GM18505 (cell line): ENCODE measurements around the gene ATP4B.

ENCODE experiments used
- ATAC-seq: cut with Tn5 transposase; IDR thresholded peaks from one replicate; pipeline ENCODE4 v1.9.1; 2021; ENCODE audit not compliant: unreplicated experiment
- POLR2A ChIP-seq: IDR thresholded peaks from 4 replicates; pipeline ENCODE4 v1.6.1; 2011; ENCODE audit warnings: borderline replicate concordance; ENCODE audit not compliant: insufficient read depth, insufficient read length; ENCODE audit errors: extremely low read depth

The ATP4B gene

GRCh38 chr13:113665597-113666328 lies 7.8 kb upstream of the ATP4B start:
- no peak for TF ChIP-seq POLR2A
- ATAC-seq = no peak

GRCh38 chr13:113664751-113665596 lies 7.0 kb upstream of the ATP4B start:
- TF ChIP-seq POLR2A = no peak
- ATAC-seq = no peak

- no peak for ATAC-seq
- TF ChIP-seq POLR2A = no peak
Measured at GRCh38 chr13:113663934-113664333, 5.9 kb upstream of the ATP4B start.

- no peak for TF ChIP-seq POLR2A
- no peak for ATAC-seq
Measured at GRCh38 chr13:113661509-113661908, 3.5 kb upstream of the ATP4B start.

GRCh38 chr13:113660066-113660465 lies 2.1 kb upstream of the ATP4B start:
- TF ChIP-seq POLR2A = no peak
- no peak for ATAC-seq

DNA sequence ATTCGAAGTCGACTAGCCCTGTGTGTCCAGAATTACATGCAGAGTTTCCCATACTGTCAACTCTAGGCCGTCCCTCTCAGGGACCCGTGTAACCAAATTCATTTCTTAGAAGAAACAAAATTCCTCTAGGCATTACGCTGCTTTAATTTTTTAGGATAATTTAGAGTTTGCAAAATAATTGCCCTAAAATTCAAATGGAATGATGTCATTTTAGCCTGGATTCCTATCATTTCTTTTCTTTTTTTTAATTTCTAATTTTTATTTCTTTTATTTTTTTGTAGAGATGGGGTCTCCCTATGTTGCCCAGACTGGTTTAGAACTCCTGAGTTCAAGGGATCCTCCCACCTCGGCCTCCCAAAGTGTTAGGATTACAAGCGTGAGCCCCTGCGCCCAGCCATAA lies 1.3 kb upstream of the ATP4B start:
- no peak for ATAC-seq
- no peak for TF ChIP-seq POLR2A

DNA sequence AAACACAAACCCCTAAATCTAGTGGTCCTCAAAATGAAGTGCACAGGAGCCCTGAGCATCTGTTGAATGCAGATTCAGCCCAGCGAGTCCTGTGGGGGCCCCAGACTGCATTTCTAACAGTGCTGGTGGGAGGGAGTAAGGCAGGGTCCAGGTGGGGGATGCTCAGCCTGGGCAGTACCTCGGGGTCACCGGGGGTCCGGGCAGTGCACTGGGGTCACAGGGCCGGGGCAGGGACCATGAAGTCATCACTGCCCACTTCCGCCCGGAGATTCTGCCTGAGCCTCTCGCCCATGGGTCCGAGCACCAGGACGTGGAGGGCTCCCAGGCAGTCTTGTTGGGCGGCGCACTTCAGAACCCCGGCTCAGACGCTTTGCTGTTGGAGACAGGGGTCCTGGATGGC lies 838 bp upstream of the ATP4B start:
- TF ChIP-seq POLR2A = no peak
- no peak for ATAC-seq

DNA sequence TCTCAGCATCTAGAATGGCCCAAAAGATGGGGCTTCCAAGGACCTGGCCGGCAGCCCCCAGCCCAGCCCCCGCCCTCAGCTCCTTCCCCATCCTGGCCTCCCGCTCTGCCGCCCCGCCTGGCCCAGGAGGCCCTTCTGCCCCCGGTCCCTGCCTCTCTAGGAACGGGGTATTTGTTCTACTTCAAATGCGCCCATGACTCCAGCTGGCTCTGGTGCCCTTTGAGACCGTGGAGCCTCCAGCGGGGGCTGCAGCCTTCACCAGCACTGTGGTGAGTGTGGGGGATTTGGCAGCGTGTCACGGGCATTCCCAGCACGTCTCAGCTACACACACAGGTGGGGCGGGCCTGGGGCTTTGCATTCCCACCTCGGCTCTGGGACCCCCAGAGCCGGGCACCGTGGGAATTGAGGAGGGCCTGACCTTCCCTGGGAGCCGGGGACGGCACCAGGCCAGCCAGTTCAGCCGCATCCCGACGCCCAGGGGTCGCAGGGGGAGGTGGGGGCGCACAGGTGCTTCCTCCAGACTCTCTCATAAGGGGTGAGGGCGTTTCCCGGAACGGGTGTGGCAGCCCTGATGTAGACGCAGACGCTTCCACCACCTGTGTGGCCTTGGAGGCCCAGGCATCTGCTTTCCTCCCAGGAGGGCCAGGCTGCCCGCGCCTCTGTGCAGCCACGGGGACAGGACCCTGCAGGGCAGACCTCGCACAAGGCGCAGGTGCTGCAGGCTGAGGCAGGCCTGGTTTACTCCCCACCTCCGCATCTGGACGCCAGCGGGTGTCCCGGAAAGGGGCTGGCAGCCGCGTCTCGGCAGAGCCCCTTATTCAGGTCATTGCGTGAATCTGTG lies 947 bp downstream of the ATP4B start:
- ATAC-seq = no peak
- TF ChIP-seq POLR2A = no peak

GRCh38 chr13:113656003-113656588 lies 1.9 kb downstream of the ATP4B start:
- TF ChIP-seq POLR2A = no peak
- ATAC-seq = no peak

- ATAC-seq = no peak
Measured at GRCh38 chr13:113655346-113656002, 2.5 kb downstream of the ATP4B start.

DNA sequence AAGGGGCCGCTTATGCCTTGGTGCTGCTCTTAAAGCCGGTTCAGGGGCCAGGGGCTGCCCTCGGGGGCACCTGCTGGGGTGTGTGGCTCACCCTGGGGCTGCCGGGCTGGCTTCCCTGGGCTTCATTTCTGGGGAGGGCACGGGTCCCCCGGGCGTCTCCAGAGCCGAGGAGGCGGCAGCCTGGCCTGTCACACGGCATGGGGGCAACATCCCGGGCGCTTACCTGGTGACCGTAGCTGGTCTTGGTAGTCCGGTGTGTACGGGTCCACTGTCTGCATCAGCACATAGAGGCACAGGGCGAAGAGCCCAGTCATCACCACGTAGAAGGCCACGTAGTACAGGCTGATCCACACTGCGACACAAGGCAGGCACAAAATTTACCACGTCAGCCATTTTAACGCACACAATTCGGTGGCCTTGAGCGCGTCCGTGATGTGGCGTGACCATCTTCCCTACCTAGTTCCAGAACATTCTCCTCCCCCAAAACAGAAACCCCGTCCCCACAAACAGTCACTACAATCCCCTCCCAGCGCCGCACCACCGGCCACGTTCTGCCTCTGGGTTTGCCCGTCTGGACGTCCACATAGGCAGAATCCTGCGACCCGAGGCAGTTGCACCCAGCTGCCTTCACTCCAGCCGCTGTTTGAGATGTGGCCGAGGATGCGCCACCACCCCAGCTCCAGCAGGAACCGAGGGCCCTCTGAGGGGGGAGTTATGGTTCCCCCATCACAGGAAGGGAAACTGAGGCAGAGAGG lies 3.2 kb downstream of the ATP4B start:
- no peak for TF ChIP-seq POLR2A
- ATAC-seq = no peak

More at GRCh38 chr13:113655346-113656002, 2.5 kb downstream of the ATP4B start:
- TF ChIP-seq POLR2A = no peak

DNA sequence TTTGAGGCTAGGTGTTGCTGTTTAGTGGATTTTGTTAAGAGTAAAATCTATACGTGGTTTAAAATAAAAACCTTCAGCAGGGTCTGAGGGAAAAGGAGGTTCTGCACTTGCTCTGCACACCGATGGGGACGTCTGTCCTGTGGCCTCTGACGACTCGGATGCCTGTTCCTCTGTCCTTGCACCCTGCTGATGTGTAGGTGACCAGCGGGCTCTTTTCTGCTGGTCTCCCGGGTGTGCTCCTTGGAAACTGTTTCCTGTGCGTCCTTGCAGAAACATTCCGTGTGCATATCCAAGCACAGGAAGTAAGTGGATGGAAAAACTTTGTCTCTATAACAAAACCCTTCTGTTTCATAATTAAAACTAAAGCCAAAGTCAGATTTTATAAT lies 3.8 kb downstream of the ATP4B start:
- no peak for ATAC-seq
- TF ChIP-seq POLR2A = no peak
